Subcutaneous adipose tissue (tissue), 4 donors: Measurements from ENCODE around the gene IGFALS. TPM values are rescaled to one million over a fixed set of nuclear protein-coding genes. Genes with fewer than 3 reads are reported as not detected.

Experiments
- CTCF ChIP-seq: fragments of 450-650 bp; IDR thresholded peaks from one replicate; pipeline ENCODE4 v1.5.1; 2016; ENCODE audit warnings: low read depth, mild to moderate bottlenecking, control low read depth, antibody characterized with exemption, moderate library complexity
- total RNA-seq, 4 donors: library from RNA; depleted of rRNA; stranded (reverse); fragments of >200 nt; gene quantifications; one replicate each; pipeline ENCODE4 v1.1.0, GENCODE V29; 2016

The IGFALS gene
- total RNA-seq, 4 donors from 2014 or later: 0.66 TPM; not detected in 3

DNA sequence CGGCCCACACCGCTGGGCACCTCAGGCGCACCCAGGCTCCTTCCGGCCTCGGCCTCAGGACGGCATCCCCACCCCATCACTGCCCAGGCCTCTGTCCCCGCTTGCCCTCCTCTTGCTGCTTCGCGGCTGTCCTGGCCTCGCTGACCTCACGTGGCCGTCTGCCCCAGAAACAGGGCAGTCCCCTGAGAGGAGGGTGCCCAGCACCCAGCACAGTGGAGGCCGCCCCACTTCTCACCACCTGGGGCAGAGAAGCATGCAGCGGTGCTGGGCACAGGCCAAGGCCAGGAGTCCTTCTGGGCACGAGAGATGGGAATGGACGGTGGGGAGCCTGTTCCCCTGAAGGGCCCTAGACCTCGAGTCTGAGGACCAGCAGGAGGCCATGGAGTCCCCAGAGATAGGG lies 24.2 kb upstream of the IGFALS start:
- TF ChIP-seq CTCF: no peak

DNA sequence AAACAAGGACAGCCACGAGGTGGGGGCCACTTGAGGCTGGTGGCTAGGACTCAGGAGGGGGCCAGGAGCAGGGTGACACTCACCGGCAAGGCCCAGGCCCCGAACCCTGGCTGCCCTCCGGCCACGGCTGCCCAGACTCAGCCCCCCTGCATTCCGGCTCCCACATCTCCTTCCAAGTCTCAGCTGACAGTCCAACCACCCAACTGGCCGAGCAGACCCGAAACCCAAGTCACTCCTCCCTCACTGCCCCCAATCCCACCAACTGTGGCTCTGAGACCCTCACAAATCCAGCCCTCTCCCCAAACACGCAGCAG lies 23.7 kb upstream of the IGFALS start:
- TF ChIP-seq CTCF: no peak

- TF ChIP-seq CTCF: no peak
These were observed 23.1 kb upstream of the IGFALS start for GRCh38 chr16:1816396-1817275.

GRCh38 chr16:1815461-1815860 lies 22.0 kb upstream of the IGFALS start:
- no peak for TF ChIP-seq CTCF

DNA sequence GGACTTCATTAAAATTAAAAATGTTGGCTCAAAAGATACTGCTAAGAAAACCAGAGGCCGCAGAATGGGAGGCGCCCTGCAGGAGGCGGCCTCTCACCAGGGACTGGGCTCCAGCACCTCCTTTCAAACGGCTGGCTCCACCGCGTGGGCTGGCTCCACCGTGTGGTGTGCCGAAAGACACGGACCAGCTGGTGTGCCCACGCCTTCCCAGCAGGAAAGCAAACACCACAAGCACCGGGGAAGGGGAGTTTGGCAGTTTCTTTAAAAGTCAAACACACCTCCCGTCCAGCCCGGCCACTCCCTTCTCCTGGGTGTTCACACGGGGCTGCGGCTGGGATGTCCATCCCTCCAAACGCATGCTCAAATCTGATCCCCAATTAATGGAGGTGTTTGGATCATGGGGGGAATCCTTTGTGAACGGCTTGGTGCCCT lies 19.2 kb upstream of the IGFALS start:
- TF ChIP-seq CTCF: no peak

- no peak for TF ChIP-seq CTCF
These were observed 17.0 kb upstream of the IGFALS start for GRCh38 chr16:1810536-1810935.

DNA sequence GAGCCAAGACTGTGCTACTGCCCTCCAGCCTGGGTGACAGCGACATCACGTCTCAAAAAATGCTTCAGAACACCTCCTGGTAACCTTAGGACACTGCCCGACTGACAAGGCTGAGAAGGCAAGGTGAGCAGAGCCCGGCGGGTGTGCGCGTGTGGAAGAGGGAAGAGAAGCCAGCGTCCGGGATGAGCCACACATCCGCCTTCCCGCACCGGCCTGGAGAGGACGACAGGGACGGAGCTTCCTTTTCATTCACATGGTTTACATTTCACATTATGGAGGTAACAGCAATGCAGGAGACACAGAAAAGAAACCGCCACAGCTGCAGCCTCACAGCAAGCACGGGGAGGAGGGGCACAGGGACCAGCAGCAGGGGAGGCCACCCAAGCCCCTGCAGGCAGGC lies 16.6 kb upstream of the IGFALS start:
- no peak for TF ChIP-seq CTCF
